Neuronal stem cell (in vitro differentiated cells): ENCODE results near the gene CCDC27. TPM values are rescaled to one million over a fixed set of nuclear protein-coding genes. Genes with fewer than 3 reads are reported as not detected.

Experiments used
- DNase-seq: peaks from one replicate; pipeline ENCODE4 v3.0.0-alpha.2; 2013; ENCODE audit warnings: low spot score
- H2AFZ ChIP-seq: one replicate; pipeline ENCODE4 v1.6.1; 2013; ENCODE audit warnings: mild to moderate bottlenecking, low read length, inconsistent platforms
- H2AK5ac ChIP-seq: 2 replicates; pipeline ENCODE4 v1.6.1; 2013; ENCODE audit warnings: low read depth, mild to moderate bottlenecking, inconsistent platforms, low read length, moderate library complexity, mixed read lengths
- H2BK120ac ChIP-seq: 2 replicates; pipeline ENCODE4 v1.6.1; 2013; ENCODE audit warnings: low read depth, mild to moderate bottlenecking, inconsistent platforms, low read length, moderate library complexity, mixed read lengths
- H2BK12ac ChIP-seq: one replicate; pipeline ENCODE4 v1.6.1; 2013; ENCODE audit warnings: low read length, inconsistent platforms
- H2BK15ac ChIP-seq: 2 replicates; pipeline ENCODE4 v1.6.1; 2013; ENCODE audit warnings: mild to moderate bottlenecking, low read length, inconsistent platforms, mixed read lengths
- H2BK5ac ChIP-seq: one replicate; pipeline ENCODE4 v1.6.1; 2013; ENCODE audit warnings: inconsistent platforms, mild to moderate bottlenecking, low read length, moderate library complexity
- H3K14ac ChIP-seq: one replicate; pipeline ENCODE4 v1.6.1; 2013; ENCODE audit warnings: low read length, inconsistent platforms
- H3K18ac ChIP-seq: 2 replicates; pipeline ENCODE4 v1.6.1; 2013; ENCODE audit warnings: low read length, inconsistent platforms
- H3K23ac ChIP-seq: 2 replicates; pipeline ENCODE4 v1.6.1; 2013; ENCODE audit warnings: low read depth, mild to moderate bottlenecking, mixed read lengths, low read length, inconsistent platforms; ENCODE audit not compliant: poor library complexity
- H3K27ac ChIP-seq: replicated peaks from 3 replicates; pipeline ENCODE4 v1.5.1; 2013; ENCODE audit warnings: low read length, inconsistent platforms
- H3K27me3 ChIP-seq, 3 experiments: 2 replicates each; pipeline ENCODE4 v1.6.1; 2013; ENCODE audit warnings: low read length in 3 of 3, mild to moderate bottlenecking in 2 of 3, inconsistent platforms in 1 of 3, low read depth in 1 of 3, mixed read lengths in 1 of 3, moderate library complexity in 1 of 3; ENCODE audit not compliant: control insufficient read depth in 3 of 3, insufficient read depth in 3 of 3
- H3K36me3 ChIP-seq, 2 donors: replicated peaks in 1 of 2; 2 replicates each; pipeline ENCODE4 v1.6.1; 2013; ENCODE audit warnings: low read length in 2 of 2; ENCODE audit not compliant: control insufficient read depth in 2 of 2, insufficient read depth in 2 of 2
- H3K4ac ChIP-seq: 2 replicates; pipeline ENCODE4 v1.6.1; 2013; ENCODE audit warnings: inconsistent platforms, mild to moderate bottlenecking, low read length, moderate library complexity
- H3K4me1 ChIP-seq, 2 donors: 1 replicate in 1 of 2; 2 replicates in 1 of 2; pipeline ENCODE4 v1.6.1; 2013; ENCODE audit warnings: low read length in 2 of 2, low read depth in 1 of 2; ENCODE audit not compliant: control insufficient read depth in 2 of 2, insufficient read depth in 1 of 2
- H3K4me2 ChIP-seq: one replicate; pipeline ENCODE4 v1.6.1; 2013; ENCODE audit warnings: mild to moderate bottlenecking, low read length, inconsistent platforms; ENCODE audit not compliant: insufficient read depth, poor library complexity, severe bottlenecking
- H3K4me3 ChIP-seq, 2 donors: 2 replicates each; pipeline ENCODE4 v1.5.1; 2013; ENCODE audit warnings: low read length in 2 of 2, mild to moderate bottlenecking in 2 of 2, inconsistent platforms in 1 of 2, moderate library complexity in 1 of 2
- H3K79me1 ChIP-seq: one replicate; pipeline ENCODE4 v1.6.1; 2013; ENCODE audit warnings: low read depth, mild to moderate bottlenecking, inconsistent platforms, low read length, moderate library complexity
- H3K9ac ChIP-seq: one replicate; pipeline ENCODE4 v1.6.1; 2013; ENCODE audit warnings: mild to moderate bottlenecking, low read depth, low read length, inconsistent platforms; ENCODE audit not compliant: poor library complexity
- H3K9me3 ChIP-seq, 2 donors: replicated peaks in 1 of 2; 2 replicates each; pipeline versions ENCODE3 to v1.6.1; 2013; ENCODE audit warnings: low read length in 2 of 2, mild to moderate bottlenecking in 2 of 2, inconsistent platforms in 1 of 2, low read depth in 1 of 2, mixed read lengths in 1 of 2, moderate library complexity in 1 of 2; ENCODE audit not compliant: control insufficient read depth in 2 of 2, insufficient read depth in 1 of 2
- H4K8ac ChIP-seq: one replicate; pipeline ENCODE4 v1.6.1; 2013; ENCODE audit warnings: low read depth, mild to moderate bottlenecking, inconsistent platforms, low read length, moderate library complexity
- H4K91ac ChIP-seq: one replicate; pipeline ENCODE4 v1.6.1; 2013; ENCODE audit warnings: low read length, low read depth, mild to moderate bottlenecking, inconsistent platforms; ENCODE audit not compliant: poor library complexity
- WGBS, 2 donors: extraction: QIAGEN DNeasy Blood & Tissue Kit; methylation state at CpG; one replicate each; pipeline ENCODE4 v1.1.7; 2013; ENCODE audit warnings: missing lambda C conversion rate in 2 of 2, mixed read lengths in 1 of 2; ENCODE audit not compliant: insufficient read length in 2 of 2, insufficient replicate concordance in 1 of 2; ENCODE audit errors: extremely low coverage in 2 of 2; 5-methylcytosine and 5-hydroxymethylcytosine counted together
- small RNA-seq: library from polyadenylated mRNA; stranded (forward); fragments of <200 nt; extraction: miRNeasy Mini kit (QIAGEN cat#:217004); gene quantifications from one replicate; pipeline ENCODE3, GENCODE V24; 2013; ENCODE audit not compliant: insufficient read depth

CCDC27 gene

DNA sequence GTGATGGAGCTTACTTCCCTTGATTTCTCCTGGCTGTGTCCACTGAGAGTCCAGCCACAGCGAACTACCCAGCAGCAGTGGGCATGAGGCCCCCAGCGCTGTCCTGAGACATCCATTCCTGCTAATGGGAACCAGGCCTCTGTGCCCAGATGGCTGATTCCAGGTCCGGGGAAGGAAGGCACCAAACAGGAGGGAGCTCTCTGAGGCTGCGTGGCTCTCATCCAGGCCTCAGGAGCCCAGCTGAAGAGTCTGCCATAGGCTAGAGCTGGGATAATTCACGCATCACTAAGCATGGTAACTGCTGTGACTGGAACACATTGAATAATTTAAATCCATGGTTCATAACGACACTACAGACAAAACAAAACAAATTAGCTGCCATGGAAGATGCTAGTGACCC is 68.8 kb downstream of the CCDC27 start:
- no CpG with 5 or more reads among the region's 6 CpGs for WGBS, 2 donors
- Histone ChIP-seq H3K79me1 (no peaks in the 10 kb centered on the region), H3K4me2 (no peak overlapping the region), H3K4ac (no peak overlapping the region), H4K8ac (no peak overlapping the region), H3K27ac (no peak overlapping the region), H3K14ac (no peak overlapping the region), H3K9ac (no peak overlapping the region), H3K4me1 (peaks cover 0 to 8% of the 10 kb centered on the region in 2 donors), H3K27me3 (no peaks in the 10 kb centered on the region), H4K91ac (no peak overlapping the region), H3K4me3 (no peak overlapping the region), H2BK5ac (no peak overlapping the region), H2BK12ac (no peak overlapping the region), H3K9me3 (no peaks in the 10 kb centered on the region), H2BK15ac (no peak overlapping the region), H3K23ac (no peak overlapping the region), H2BK120ac (no peak overlapping the region), H3K36me3 (peaks cover 25 to 46% of the 10 kb centered on the region in 2 donors), H2AK5ac (no peak overlapping the region), H2AFZ (no peak overlapping the region), H3K18ac (no peak overlapping the region)
- no peak for DNase-seq

Small RNA genes within 50 kb of the gene (small RNA-seq; reads per million reads assigned to genes)
- gene RF02197: not detected
- gene RN7SL574P: not detected
